ENCODE measurements around the gene P2RY6.

GRCh38 chr11:73345481-73346160 is 73.5 kb downstream of the P2RY6 start:
- TF ChIP-seq POLR2A (IDR thresholded peaks at IDR 0.05), result no peak
- TF ChIP-seq POLR2AphosphoS5 (IDR thresholded peaks at IDR 0.05), result no peak
- no peak for TF ChIP-seq CTCF (IDR thresholded peaks at IDR 0.05)
- no peak for TF ChIP-seq EP300 (IDR thresholded peaks at IDR 0.05)
